LNCaP clone FGC (cell line): Measurements from ENCODE around the gene SYF2.

Experiments
- DNase-seq: peaks from one replicate; pipeline ENCODE4 v3.0.0-alpha.2; 2011; ENCODE audit warnings: low read depth
- H3K4me3 ChIP-seq: 2 replicates; pipeline ENCODE4 v1.5.1; 2011; ENCODE audit warnings: mild to moderate bottlenecking, low read depth, low read length, control low read depth
- CTCF ChIP-seq: IDR thresholded peaks from 2 replicates; pipeline ENCODE4 v1.5.1; 2012; ENCODE audit warnings: mild to moderate bottlenecking; ENCODE audit not compliant: control insufficient read depth, insufficient read depth; ENCODE audit errors: extremely low read depth

Gene SYF2

GRCh38 chr1:25208092-25208491, 24.2 kb downstream of the SYF2 start:
- TF ChIP-seq CTCF, result no peak
- DNase-seq, result no peak
- H3K4me3 ChIP-seq, result no peak overlapping the region

GRCh38 chr1:25206201-25206600, 26.1 kb downstream of the SYF2 start:
- no peak for DNase-seq
- H3K4me3 ChIP-seq, result no peak overlapping the region
- TF ChIP-seq CTCF, result no peak

GRCh38 chr1:25205786-25206185, 26.5 kb downstream of the SYF2 start:
- no peak for DNase-seq
- no peak for TF ChIP-seq CTCF

GRCh38 chr1:25204797-25205480, 27.4 kb downstream of the SYF2 start:
- peak; percentile 35 for TF ChIP-seq CTCF
- peak; percentile 14 for DNase-seq

More at GRCh38 chr1:25205786-25206185, 26.5 kb downstream of the SYF2 start:
- H3K4me3 ChIP-seq, result no peak overlapping the region

GRCh38 chr1:25201006-25201405, 31.3 kb downstream of the SYF2 start:
- H3K4me3 ChIP-seq, result no peak overlapping the region
- DNase-seq, result no peak
- no peak for TF ChIP-seq CTCF

More at GRCh38 chr1:25204797-25205480, 27.4 kb downstream of the SYF2 start:
- H3K4me3 ChIP-seq, result no peak overlapping the region

- no peak for TF ChIP-seq CTCF
- no peak for DNase-seq
Observed at GRCh38 chr1:25199819-25200620, 32.3 kb downstream of the SYF2 start.

More at GRCh38 chr1:25199819-25200620, 32.3 kb downstream of the SYF2 start:
- H3K4me3 ChIP-seq, result no peak overlapping the region
